WTC11 (cell line): Measurements from ENCODE around the gene ALOXE3. TPM values are rescaled to one million over a fixed set of nuclear protein-coding genes. Genes with fewer than 3 reads are reported as not detected.

Source experiments
- ATAC-seq: fragments of 200-7000 bp; cut with Tn5 transposase; 2 replicates; pipeline ENCODE4 v1.10.0; 2021; ENCODE audit warnings: mild to moderate bottlenecking, moderate library complexity
- CTCF ChIA-PET: fragments of 300-600 bp; sonication (Branson Sonifier 250); formaldehyde crosslinking; loops from one replicate; lab custom pipeline; 2021; ENCODE audit warnings: antibody characterized with exemption; lab: Charles Lee
- POLR2A ChIA-PET: fragments of 350-600 bp; sonication (Branson Sonifier 250); formaldehyde crosslinking; loops from one replicate; lab custom pipeline; 2021; ENCODE audit warnings: antibody characterized with exemption; lab: Charles Lee
- DNase-seq: peaks from one replicate; pipeline ENCODE4 v3.0.0; 2021; ENCODE audit warnings: low spot score
- H3K27ac Mint-ChIP-seq: 2 replicates; pipeline ENCODE4 v1.8.0; 2021; ENCODE audit warnings: mixed read lengths
- H3K27me3 Mint-ChIP-seq: 2 replicates; pipeline ENCODE4 v1.8.0; 2021; ENCODE audit warnings: low read depth, mild to moderate bottlenecking, moderate library complexity, mixed read lengths
- H3K36me3 Mint-ChIP-seq: 2 replicates; pipeline ENCODE4 v1.8.0; 2021; ENCODE audit warnings: mixed read lengths
- H3K4me1 Mint-ChIP-seq: 2 replicates; pipeline ENCODE4 v1.8.0; 2022; ENCODE audit warnings: mixed read lengths
- H3K4me3 Mint-ChIP-seq: 2 replicates; pipeline ENCODE4 v1.8.0; 2021; ENCODE audit warnings: mild to moderate bottlenecking, moderate library complexity, mixed read lengths
- H3K9me3 Mint-ChIP-seq: 2 replicates; pipeline ENCODE4 v1.8.0; 2021; ENCODE audit warnings: mixed read lengths
- AR ChIP-seq: fragments of 250-450 bp; sonication (Bioruptor Pico); IDR thresholded peaks from 2 replicates; pipeline ENCODE4 v1.9.0; 2021; ENCODE audit warnings: mild to moderate bottlenecking
- CREM ChIP-seq: sonication (generic); formaldehyde crosslinking; IDR thresholded peaks from 2 replicates; pipeline ENCODE4 v1.8.1; 2022; ENCODE audit warnings: mild to moderate bottlenecking, missing genetic modification reagents, moderate library complexity
- ERG ChIP-seq: fragments of 250-450 bp; sonication (Bioruptor Pico); IDR thresholded peaks from 2 replicates; pipeline ENCODE4 v1.8.0; 2021; ENCODE audit warnings: mild to moderate bottlenecking
- GABPB1 ChIP-seq: sonication (generic); formaldehyde crosslinking; IDR thresholded peaks from 2 replicates; pipeline ENCODE4 v1.8.1; 2023; ENCODE audit warnings: mild to moderate bottlenecking, missing genetic modification reagents
- GTF2I ChIP-seq: fragments of 250-450 bp; sonication (Bioruptor Pico); conservative IDR thresholded peaks from 2 replicates; pipeline ENCODE4 v1.4.0; 2021; ENCODE audit warnings: mild to moderate bottlenecking
- HMGA2 ChIP-seq: fragments of 250-450 bp; sonication (Bioruptor Pico); IDR thresholded peaks from 2 replicates; pipeline ENCODE4 v1.4.0; 2021; ENCODE audit warnings: mild to moderate bottlenecking, moderate library complexity
- JUN ChIP-seq: sonication (generic); formaldehyde crosslinking; IDR thresholded peaks from 2 replicates; pipeline ENCODE4 v1.8.0; 2023; ENCODE audit warnings: mild to moderate bottlenecking, missing genetic modification reagents
- NFATC4 ChIP-seq: fragments of 250-450 bp; sonication (Bioruptor Pico); IDR thresholded peaks from 2 replicates; pipeline ENCODE4 v1.9.0; 2021; ENCODE audit warnings: mild to moderate bottlenecking
- NFE2L1 ChIP-seq: sonication (generic); formaldehyde crosslinking; IDR thresholded peaks from 2 replicates; pipeline ENCODE4 v1.8.1; 2023; ENCODE audit warnings: missing genetic modification reagents
- PRRX2 ChIP-seq: fragments of 250-450 bp; sonication (Bioruptor Pico); IDR thresholded peaks from 2 replicates; pipeline ENCODE4 v1.8.0; 2021; ENCODE audit warnings: mild to moderate bottlenecking
- USF2 ChIP-seq: sonication (generic); formaldehyde crosslinking; IDR thresholded peaks from 2 replicates; pipeline ENCODE4 v1.8.1; 2023; ENCODE audit warnings: mild to moderate bottlenecking, missing genetic modification reagents, moderate library complexity
- ZBTB43 ChIP-seq: sonication (generic); formaldehyde crosslinking; IDR thresholded peaks from 2 replicates; pipeline ENCODE4 v1.8.1; 2023; ENCODE audit warnings: mild to moderate bottlenecking, missing genetic modification reagents
- ZNF121 ChIP-seq: sonication (generic); formaldehyde crosslinking; IDR thresholded peaks from 2 replicates; pipeline ENCODE4 v1.8.0; 2023; ENCODE audit warnings: missing genetic modification reagents
- ZNF219 ChIP-seq: sonication (generic); formaldehyde crosslinking; IDR thresholded peaks from 2 replicates; pipeline ENCODE4 v1.8.0; 2023; ENCODE audit warnings: missing genetic modification reagents, mild to moderate bottlenecking, borderline replicate concordance
- ZNF512 ChIP-seq: sonication (generic); formaldehyde crosslinking; IDR thresholded peaks from 2 replicates; pipeline ENCODE4 v1.8.1; 2022; ENCODE audit warnings: missing genetic modification reagents, borderline replicate concordance
- total RNA-seq: library from RNA; stranded (reverse); gene quantifications from 3 replicates; pipeline ENCODE4 v1.2.3, GENCODE V29; 2021
- TF ChIP-seq, protein P1 (sequence below): fragments of 250-450 bp; sonication (Bioruptor Pico); IDR thresholded peaks from 2 replicates; pipeline ENCODE4 v1.9.0; 2021; ENCODE audit warnings: mild to moderate bottlenecking, borderline replicate concordance
- TF ChIP-seq, protein P2 (sequence below): sonication (generic); formaldehyde crosslinking; IDR thresholded peaks from 2 replicates; pipeline ENCODE4 v1.8.1; 2022; ENCODE audit warnings: low read depth, missing genetic modification reagents, borderline replicate concordance
- TF ChIP-seq, protein P3 (sequence below): sonication (generic); formaldehyde crosslinking; IDR thresholded peaks from 2 replicates; pipeline ENCODE4 v1.8.1; 2022; ENCODE audit warnings: mild to moderate bottlenecking, missing genetic modification reagents, moderate library complexity, borderline replicate concordance
- TF ChIP-seq, protein P4 (sequence below): sonication (generic); formaldehyde crosslinking; IDR thresholded peaks from 2 replicates; pipeline ENCODE4 v1.8.0; 2023; ENCODE audit warnings: mild to moderate bottlenecking, missing genetic modification reagents

The ALOXE3 gene
- total RNA-seq, 1 experiment from 2014 or later, result 0.81 TPM

DNA sequence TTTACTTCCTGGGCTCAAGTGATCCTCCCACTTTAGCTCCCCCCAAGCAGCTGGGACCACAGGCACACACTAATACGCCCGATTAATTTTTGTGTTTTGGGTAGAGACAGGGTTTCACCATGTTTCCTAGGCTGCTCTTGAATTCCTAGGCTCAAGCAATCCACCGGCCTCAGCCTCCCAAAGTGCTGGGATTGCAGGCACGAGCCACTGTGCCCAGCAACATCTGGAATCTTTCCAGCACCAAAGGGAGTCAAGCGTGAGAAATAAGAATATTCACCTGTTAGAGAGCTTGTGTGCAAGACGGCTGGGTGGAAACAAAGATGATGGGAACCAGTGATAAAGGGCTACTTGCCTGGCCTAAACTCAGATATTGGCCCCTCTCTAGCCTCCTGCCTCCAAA, 16.6 kb downstream of the ALOXE3 start:
- Mint-ChIP-seq H3K27me3 (peaks cover 23% of the 10 kb centered on the region), H3K36me3 (no peaks in the 10 kb centered on the region), H3K27ac (no peak overlapping the region), H3K4me3 (no peak overlapping the region), H3K9me3 (no peaks in the 10 kb centered on the region; the same call in 1 of the 2 replicates), H3K4me1 (peaks cover 6% of the 10 kb centered on the region; the same call in 1 of the 2 replicates)
- DNase-seq (no peak), ATAC-seq (no peak)
- CTCF ChIA-PET, result interaction anchor here (1.0 to 12.6 kb wide), 3 partner anchors 8 to 17 kb away, joined by 4 to 127 read pairs (median 4); no protein-coding TSS in a partner anchor
- POLR2A ChIA-PET, result no interaction called here
- TF ChIP-seq USF2 (CRISPR knock-in tag), result no peak
- TF ChIP-seq, protein P1, sequence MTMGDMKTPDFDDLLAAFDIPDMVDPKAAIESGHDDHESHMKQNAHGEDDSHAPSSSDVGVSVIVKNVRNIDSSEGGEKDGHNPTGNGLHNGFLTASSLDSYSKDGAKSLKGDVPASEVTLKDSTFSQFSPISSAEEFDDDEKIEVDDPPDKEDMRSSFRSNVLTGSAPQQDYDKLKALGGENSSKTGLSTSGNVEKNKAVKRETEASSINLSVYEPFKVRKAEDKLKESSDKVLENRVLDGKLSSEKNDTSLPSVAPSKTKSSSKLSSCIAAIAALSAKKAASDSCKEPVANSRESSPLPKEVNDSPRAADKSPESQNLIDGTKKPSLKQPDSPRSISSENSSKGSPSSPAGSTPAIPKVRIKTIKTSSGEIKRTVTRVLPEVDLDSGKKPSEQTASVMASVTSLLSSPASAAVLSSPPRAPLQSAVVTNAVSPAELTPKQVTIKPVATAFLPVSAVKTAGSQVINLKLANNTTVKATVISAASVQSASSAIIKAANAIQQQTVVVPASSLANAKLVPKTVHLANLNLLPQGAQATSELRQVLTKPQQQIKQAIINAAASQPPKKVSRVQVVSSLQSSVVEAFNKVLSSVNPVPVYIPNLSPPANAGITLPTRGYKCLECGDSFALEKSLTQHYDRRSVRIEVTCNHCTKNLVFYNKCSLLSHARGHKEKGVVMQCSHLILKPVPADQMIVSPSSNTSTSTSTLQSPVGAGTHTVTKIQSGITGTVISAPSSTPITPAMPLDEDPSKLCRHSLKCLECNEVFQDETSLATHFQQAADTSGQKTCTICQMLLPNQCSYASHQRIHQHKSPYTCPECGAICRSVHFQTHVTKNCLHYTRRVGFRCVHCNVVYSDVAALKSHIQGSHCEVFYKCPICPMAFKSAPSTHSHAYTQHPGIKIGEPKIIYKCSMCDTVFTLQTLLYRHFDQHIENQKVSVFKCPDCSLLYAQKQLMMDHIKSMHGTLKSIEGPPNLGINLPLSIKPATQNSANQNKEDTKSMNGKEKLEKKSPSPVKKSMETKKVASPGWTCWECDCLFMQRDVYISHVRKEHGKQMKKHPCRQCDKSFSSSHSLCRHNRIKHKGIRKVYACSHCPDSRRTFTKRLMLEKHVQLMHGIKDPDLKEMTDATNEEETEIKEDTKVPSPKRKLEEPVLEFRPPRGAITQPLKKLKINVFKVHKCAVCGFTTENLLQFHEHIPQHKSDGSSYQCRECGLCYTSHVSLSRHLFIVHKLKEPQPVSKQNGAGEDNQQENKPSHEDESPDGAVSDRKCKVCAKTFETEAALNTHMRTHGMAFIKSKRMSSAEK, result no peak
- no peak for TF ChIP-seq CREM (CRISPR knock-in tag)
- TF ChIP-seq JUN (CRISPR knock-in tag), result no peak
- no peak for TF ChIP-seq ZNF512
- no peak for TF ChIP-seq ZBTB43 (CRISPR knock-in tag)
- TF ChIP-seq, protein P2, sequence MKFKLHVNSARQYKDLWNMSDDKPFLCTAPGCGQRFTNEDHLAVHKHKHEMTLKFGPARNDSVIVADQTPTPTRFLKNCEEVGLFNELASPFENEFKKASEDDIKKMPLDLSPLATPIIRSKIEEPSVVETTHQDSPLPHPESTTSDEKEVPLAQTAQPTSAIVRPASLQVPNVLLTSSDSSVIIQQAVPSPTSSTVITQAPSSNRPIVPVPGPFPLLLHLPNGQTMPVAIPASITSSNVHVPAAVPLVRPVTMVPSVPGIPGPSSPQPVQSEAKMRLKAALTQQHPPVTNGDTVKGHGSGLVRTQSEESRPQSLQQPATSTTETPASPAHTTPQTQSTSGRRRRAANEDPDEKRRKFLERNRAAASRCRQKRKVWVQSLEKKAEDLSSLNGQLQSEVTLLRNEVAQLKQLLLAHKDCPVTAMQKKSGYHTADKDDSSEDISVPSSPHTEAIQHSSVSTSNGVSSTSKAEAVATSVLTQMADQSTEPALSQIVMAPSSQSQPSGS (CRISPR knock-in tag), result no peak
- TF ChIP-seq, protein P3, sequence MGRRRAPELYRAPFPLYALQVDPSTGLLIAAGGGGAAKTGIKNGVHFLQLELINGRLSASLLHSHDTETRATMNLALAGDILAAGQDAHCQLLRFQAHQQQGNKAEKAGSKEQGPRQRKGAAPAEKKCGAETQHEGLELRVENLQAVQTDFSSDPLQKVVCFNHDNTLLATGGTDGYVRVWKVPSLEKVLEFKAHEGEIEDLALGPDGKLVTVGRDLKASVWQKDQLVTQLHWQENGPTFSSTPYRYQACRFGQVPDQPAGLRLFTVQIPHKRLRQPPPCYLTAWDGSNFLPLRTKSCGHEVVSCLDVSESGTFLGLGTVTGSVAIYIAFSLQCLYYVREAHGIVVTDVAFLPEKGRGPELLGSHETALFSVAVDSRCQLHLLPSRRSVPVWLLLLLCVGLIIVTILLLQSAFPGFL (CRISPR knock-in tag), result no peak
- TF ChIP-seq AR (CRISPR knock-in tag), result no peak
- no peak for TF ChIP-seq ERG
- TF ChIP-seq HMGA2 (CRISPR knock-in tag), result no peak
- TF ChIP-seq ZNF121 (CRISPR knock-in tag), result no peak
- no peak for TF ChIP-seq PRRX2 (CRISPR knock-in tag)
- TF ChIP-seq NFE2L1, result no peak
- no peak for TF ChIP-seq NFATC4
- no peak for TF ChIP-seq ZNF219 (CRISPR knock-in tag)
- TF ChIP-seq, protein P4, sequence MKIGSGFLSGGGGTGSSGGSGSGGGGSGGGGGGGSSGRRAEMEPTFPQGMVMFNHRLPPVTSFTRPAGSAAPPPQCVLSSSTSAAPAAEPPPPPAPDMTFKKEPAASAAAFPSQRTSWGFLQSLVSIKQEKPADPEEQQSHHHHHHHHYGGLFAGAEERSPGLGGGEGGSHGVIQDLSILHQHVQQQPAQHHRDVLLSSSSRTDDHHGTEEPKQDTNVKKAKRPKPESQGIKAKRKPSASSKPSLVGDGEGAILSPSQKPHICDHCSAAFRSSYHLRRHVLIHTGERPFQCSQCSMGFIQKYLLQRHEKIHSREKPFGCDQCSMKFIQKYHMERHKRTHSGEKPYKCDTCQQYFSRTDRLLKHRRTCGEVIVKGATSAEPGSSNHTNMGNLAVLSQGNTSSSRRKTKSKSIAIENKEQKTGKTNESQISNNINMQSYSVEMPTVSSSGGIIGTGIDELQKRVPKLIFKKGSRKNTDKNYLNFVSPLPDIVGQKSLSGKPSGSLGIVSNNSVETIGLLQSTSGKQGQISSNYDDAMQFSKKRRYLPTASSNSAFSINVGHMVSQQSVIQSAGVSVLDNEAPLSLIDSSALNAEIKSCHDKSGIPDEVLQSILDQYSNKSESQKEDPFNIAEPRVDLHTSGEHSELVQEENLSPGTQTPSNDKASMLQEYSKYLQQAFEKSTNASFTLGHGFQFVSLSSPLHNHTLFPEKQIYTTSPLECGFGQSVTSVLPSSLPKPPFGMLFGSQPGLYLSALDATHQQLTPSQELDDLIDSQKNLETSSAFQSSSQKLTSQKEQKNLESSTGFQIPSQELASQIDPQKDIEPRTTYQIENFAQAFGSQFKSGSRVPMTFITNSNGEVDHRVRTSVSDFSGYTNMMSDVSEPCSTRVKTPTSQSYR (CRISPR knock-in tag), result no peak
- TF ChIP-seq GABPB1 (CRISPR knock-in tag), result no peak
- TF ChIP-seq GTF2I (CRISPR knock-in tag), result no peak
